ENCODE results near the gene PEX16. TPM values are rescaled to one million over a fixed set of nuclear protein-coding genes. Genes with fewer than 3 reads are reported as not detected.

Gene PEX16
- total RNA-seq (2011; cell fraction: chromatin; rRNA removed; ENCODE audit: low replicate concordance) = 11.5 and 39.4 TPM in 2 replicates
- total RNA-seq (2011; cell fraction: nucleolus; rRNA removed) = 47.2 and 58.2 TPM in 2 replicates
- 22.8 and 24.3 TPM in 2 replicates for total RNA-seq (2011; cell fraction: nucleoplasm; rRNA removed)
- total RNA-seq (2014; rRNA removed) = 43.9 and 48.4 TPM in 2 replicates
- 6.0 and 8.9 TPM in 2 replicates for total RNA-seq (2014; rRNA removed; fragmentation: Illumina TruSeq; extraction: Trizol)
- 16.2 and 22.5 TPM in 2 replicates for total RNA-seq (2015; rRNA removed; fragmentation: Illumina TruSeq; extraction: Trizol)
- total RNA-seq (2021) = 33.7 and 37.3 TPM in 2 replicates
- polyA plus RNA-seq (2011; rRNA removed) = 14.6 and 16.6 TPM in 2 replicates
- polyA plus RNA-seq (2011; cell fraction: cytosol; rRNA removed) = 17.9 and 33.5 TPM in 2 replicates
- 42.7 and 61.1 TPM in 2 replicates for polyA plus RNA-seq (2011; cell fraction: nucleus; rRNA removed)
- polyA plus RNA-seq (2012) = 18.8 and 30.4 TPM in 2 replicates
- polyA plus RNA-seq (2014; fragmentation: Illumina TruSeq; extraction: Trizol) = 7.5 and 20.4 TPM in 2 replicates
- 1 to 10 TPM; 1.5 to 3.9 TPM for polyA plus RNA-seq (2014; fragmentation: Nextera tagmentation; extraction: Ambion mirVana)
- 30.8 and 38.3 TPM in 2 replicates for polyA plus RNA-seq (2014; rRNA removed)
- polyA minus RNA-seq (2011; rRNA and poly(A)+ RNA removed) = 7.6 and 8.4 TPM in 2 replicates
- 15.4 and 23.8 TPM in 2 replicates for polyA minus RNA-seq (2011; cell fraction: cytosol; rRNA and poly(A)+ RNA removed)
- polyA minus RNA-seq (2011; cell fraction: nucleus; rRNA and poly(A)+ RNA removed) = 24.3 and 25.0 TPM in 2 replicates
- Bru-seq, nascent RNA = percentile 73 among the genes with signal in this experiment
- BruChase-seq, experiment 1, labeled RNA remaining after a 2-hour chase = percentile 65 among the genes with signal in this experiment
- percentile 59 among the genes with signal in this experiment for BruChase-seq, experiment 2, labeled RNA remaining after a 6-hour chase
- long read RNA-seq, experiment 1, transcript PEX16-210 (11 exons, 1,639 nt) = minor isoform, 5 of 73 reads
- long read RNA-seq, experiment 1, transcript PEX16-202 (11 exons, 1,335 nt) = major isoform, 44 of 73 reads
- long read RNA-seq, experiment 1, partial matches to known transcripts = 4 of 73 reads
- long read RNA-seq, experiment 1, other reads (novel, unspliced or antisense) = 20 of 73 reads
- long read RNA-seq, experiment 2, transcript PEX16-202 (11 exons, 1,335 nt) = major isoform, 16 of 27 reads
- long read RNA-seq, experiment 2, partial matches to known transcripts = 2 of 27 reads
- long read RNA-seq, experiment 2, other reads (novel, unspliced or antisense) = 8 of 27 reads
- long read RNA-seq, experiment 3, transcript PEX16-202 (11 exons, 1,335 nt) = major isoform, 35 of 43 reads
- long read RNA-seq, experiment 3, partial matches to known transcripts = 0 of 43 reads
- long read RNA-seq, experiment 3, other reads (novel, unspliced or antisense) = 6 of 43 reads

DNA sequence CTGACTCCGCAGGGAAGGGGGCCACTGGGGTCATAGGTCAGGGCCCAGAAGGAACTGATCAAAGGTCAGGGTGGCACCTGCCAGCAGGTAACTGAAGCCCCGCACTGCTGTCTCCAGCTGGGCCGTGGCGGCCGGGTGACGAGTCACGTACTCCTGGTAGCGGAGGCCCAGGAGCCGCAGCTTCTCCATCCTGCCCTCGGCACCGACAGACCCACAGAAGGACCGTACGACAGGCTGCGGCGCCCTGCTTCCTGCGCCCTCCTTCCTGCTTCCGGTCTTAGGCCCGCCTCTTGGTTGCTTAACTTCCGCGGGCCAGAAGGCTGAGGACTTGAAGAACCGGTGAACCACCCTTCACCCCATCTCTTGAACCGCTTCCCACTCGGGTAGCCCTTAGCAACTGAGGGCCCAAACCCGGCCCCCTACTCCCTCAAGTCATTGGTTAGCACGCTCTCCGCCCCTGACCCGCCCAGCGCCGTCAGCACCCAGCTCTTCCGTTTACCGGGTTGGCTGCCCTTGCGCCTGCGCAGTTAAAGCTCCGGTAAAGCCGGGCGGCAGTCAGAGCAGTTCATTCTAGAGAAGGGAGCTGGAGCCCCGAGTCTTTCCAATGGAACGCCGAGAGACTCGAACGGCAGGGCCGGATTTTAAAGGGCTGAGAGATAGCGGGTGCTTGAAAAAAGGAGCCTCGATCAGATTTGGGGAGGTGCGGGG, at the start of gene PEX16:
TSS of gene PEX16 (minus strand) at position 255 of the 708 bp plus-strand sequence. CDS start at position 189, 66 bp downstream.
- intact Hi-C loops (cut with micrococcal nuclease) (no loop called here), in situ Hi-C loops (cut with MboI) (no loop called here)
- peak; percentile 82 for ATAC-seq
- Histone ChIP-seq H2AFZ (ENCODE audit: low read depth, low read length) (peak within 1 kb of the TSS; percentile 89), H3K9ac (ENCODE audit: insufficient read depth in 1 of 2, low read depth in 2 of 2, low read length in 2 of 2) (peak within 1 kb of the TSS; percentile 79 to 93), H3K9me1 (ENCODE audit: control insufficient read depth, insufficient read depth, low read length) (no peaks in the 10 kb centered on the region), H3K79me2 (ENCODE audit: control insufficient read depth, insufficient read depth, low read length) (peaks cover 14% of the 10 kb centered on the region), H3K9me3 (replicated peaks; ENCODE audit: control insufficient read depth, insufficient read depth, low read depth, low read length) (no peaks in the 10 kb centered on the region), H3K4me3 (peak within 1 kb of the TSS; percentile 72), H3K36me3 (ENCODE audit: control insufficient read depth, insufficient read depth, low read length) (peaks cover 35% of the 10 kb centered on the region; the same call in 2 of the 3 replicates), H3K4me2 (ENCODE audit: insufficient read depth, low read length) (peak within 1 kb of the TSS; percentile 94), H4K20me1 (replicated peaks; ENCODE audit: control insufficient read depth, insufficient read depth, low read length) (no peaks in the 10 kb centered on the region), H3K27ac (ENCODE audit: extremely low read depth, low read depth, low read length) (peak within 1 kb of the TSS; percentile 88), H3K27me3 (ENCODE audit: control insufficient read depth in 2 of 2, insufficient read depth in 2 of 2, low read length in 2 of 2) (no peaks in the 10 kb centered on the region), H3K4me1 (replicated peaks in 1 of 2; ENCODE audit: control insufficient read depth in 2 of 2, insufficient read depth in 2 of 2, low read length in 2 of 2) (peaks cover 6 to 50% of the 10 kb centered on the region in 2 experiments)
- peak; percentile 96 to 97 (median 97) for DNase-seq (ENCODE audit: extremely low read depth in 1 of 4, low spot score in 3 of 4)
- CTCF ChIA-PET (ENCODE audit: low intra/inter-chr PET ratio) = no interaction called here
- FAIRE-seq = peak; percentile 93
- 1% methylated on average over 45 of the region's 45 CpGs for WGBS (ENCODE audit: insufficient coverage, low coverage, missing lambda C conversion rate)
- POLR2A ChIA-PET = interaction anchor here (0.6 to 1.1 kb wide), 13 partner anchors 9 to 263 kb away, joined by 3 to 8 read pairs (median 3); no protein-coding TSS in a partner anchor
- TSS peak; percentile 55 for BruUV-seq (replicated peaks)
- peak; percentile 92 for TF ChIP-seq ZNF589 (CRISPR knock-in tag; IDR thresholded peaks at IDR 0.05; ENCODE audit: low read depth)
- TF ChIP-seq STAG1 (CRISPR knock-in tag; IDR thresholded peaks at IDR 0.05; ENCODE audit: borderline replicate concordance) = no peak
- TF ChIP-seq SMAD1 (IDR thresholded peaks at IDR 0.05; ENCODE audit: low read depth, low read length, partially characterized antibody) = peak; percentile 39
- TF ChIP-seq HDAC1 (IDR thresholded peaks at IDR 0.05) = peak in 1 of 2 experiments; percentile 90; a peak in 2 of 4 replicates
- TF ChIP-seq RBFOX2 (IDR thresholded peaks at IDR 0.05; ENCODE audit: low read depth, low read length) = peak; percentile 83
- TF ChIP-seq RBM39 (optimal IDR thresholded peaks at IDR 0.05; ENCODE audit: low read depth, low read length) = no peak
- TF ChIP-seq MNT (conservative IDR thresholded peaks at IDR 0.05) = peak; percentile 58 to 73; a peak in 3 of 4 replicates
- TF ChIP-seq CBFA2T2 (conservative IDR thresholded peaks at IDR 0.05) = no peak
- TF ChIP-seq PHF20 (IDR thresholded peaks at IDR 0.05; ENCODE audit: partially characterized antibody) = peak; percentile 94
- TF ChIP-seq, protein P1, sequence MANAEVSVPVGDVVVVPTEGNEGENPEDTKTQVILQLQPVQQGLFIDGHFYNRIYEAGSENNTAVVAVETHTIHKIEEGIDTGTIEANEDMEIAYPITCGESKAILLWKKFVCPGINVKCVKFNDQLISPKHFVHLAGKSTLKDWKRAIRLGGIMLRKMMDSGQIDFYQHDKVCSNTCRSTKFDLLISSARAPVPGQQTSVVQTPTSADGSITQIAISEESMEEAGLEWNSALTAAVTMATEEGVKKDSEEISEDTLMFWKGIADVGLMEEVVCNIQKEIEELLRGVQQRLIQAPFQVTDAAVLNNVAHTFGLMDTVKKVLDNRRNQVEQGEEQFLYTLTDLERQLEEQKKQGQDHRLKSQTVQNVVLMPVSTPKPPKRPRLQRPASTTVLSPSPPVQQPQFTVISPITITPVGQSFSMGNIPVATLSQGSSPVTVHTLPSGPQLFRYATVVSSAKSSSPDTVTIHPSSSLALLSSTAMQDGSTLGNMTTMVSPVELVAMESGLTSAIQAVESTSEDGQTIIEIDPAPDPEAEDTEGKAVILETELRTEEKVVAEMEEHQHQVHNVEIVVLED (CRISPR knock-in tag; IDR thresholded peaks at IDR 0.05) = 0 out of 2 replicates have a peak, but pooled peaks have one; percentile 23

Measured in K562 (cell line).